ENCODE data around the gene MYO16.

DNA sequence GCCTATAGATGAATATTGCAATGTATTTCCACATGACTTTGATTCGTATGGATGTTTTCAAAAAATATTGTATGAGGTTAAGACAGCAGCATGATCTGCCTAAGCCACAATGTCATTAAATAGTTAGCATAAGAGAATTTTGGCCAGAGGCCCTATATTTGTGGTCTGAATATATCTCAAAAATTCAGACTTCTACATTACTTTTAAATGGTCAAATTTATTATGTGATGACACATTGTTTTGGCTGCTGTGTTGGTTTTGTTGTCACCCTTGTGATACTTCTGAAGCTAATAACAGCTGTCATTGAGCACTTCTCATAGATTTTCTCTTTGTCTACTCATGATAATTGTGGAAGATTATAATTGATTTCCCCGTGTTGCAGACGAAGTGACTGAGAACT lies 288.2 kb downstream of the MYO16 start:
- TF ChIP-seq POLR2AphosphoS5 (IDR thresholded peaks at IDR 0.05; ENCODE audit: low read depth, low read length): no peak
- no peak for TF ChIP-seq POLR2A (IDR thresholded peaks at IDR 0.05; ENCODE audit: low read depth, low read length)
- TF ChIP-seq TAF1 (IDR thresholded peaks at IDR 0.05; ENCODE audit: low read depth, low read length): no peak

Data from GM12891 (cell line).